Fibroblast of skin of right quadriceps (primary cell): ENCODE measurements around the gene ZNF653.
"Not testable (repeated sequence)": the region's sequence is repeated elsewhere in the genome, so short reads cannot be mapped to it uniquely, and the experiment has no call there.

ENCODE experiments used
- DNase-seq: peaks from one replicate; pipeline ENCODE4 v3.0.0-alpha.2; 2013

The ZNF653 gene

DNA sequence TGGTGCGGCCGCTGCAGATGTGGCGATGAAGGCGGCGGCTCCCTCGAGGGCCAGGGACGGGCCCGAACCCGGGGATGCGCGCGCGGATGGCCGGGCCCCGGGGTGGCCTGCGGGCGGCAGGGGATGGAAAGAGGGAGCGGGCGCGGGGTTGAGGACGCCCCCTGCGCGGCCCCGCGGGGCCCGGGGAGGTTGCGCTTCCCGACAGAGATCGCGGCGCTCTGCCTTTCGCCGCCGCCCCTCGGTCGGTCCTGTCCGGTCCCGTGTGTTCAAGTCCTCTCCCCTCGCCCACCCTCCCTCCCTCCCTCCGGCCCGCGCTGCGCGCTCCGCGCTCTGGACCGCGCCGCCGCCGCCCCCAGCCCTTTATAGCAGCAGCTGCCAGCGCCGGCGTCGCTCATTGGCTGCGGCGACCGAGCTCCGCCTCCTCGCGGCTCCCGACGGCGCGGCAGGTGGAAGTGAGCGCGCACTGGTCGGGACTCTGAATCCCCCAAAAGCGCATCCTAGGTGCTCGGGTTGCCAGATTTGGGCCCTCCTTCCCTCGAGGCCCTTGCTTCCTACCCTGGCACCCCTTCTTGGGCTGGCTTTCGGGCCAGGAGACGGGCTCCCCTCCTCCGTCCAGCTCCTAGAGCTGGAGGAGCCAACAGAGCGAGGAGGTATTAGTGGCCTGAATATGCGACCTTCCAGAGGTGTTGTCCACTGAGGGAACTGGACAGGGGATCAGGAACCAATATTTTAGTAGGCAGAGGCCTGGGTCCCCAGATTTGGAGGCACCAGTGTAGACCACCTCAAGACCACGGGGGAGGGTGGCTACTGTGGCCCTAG, 24.7 kb downstream of the ZNF653 start, which contains the start of gene ELAVL3:
Gene ELAVL3, minus strand, starts transcription at position 332 of the 819 bp plus-strand sequence. CDS start 438 bp downstream, outside the sequence.
- no peak for DNase-seq

DNA sequence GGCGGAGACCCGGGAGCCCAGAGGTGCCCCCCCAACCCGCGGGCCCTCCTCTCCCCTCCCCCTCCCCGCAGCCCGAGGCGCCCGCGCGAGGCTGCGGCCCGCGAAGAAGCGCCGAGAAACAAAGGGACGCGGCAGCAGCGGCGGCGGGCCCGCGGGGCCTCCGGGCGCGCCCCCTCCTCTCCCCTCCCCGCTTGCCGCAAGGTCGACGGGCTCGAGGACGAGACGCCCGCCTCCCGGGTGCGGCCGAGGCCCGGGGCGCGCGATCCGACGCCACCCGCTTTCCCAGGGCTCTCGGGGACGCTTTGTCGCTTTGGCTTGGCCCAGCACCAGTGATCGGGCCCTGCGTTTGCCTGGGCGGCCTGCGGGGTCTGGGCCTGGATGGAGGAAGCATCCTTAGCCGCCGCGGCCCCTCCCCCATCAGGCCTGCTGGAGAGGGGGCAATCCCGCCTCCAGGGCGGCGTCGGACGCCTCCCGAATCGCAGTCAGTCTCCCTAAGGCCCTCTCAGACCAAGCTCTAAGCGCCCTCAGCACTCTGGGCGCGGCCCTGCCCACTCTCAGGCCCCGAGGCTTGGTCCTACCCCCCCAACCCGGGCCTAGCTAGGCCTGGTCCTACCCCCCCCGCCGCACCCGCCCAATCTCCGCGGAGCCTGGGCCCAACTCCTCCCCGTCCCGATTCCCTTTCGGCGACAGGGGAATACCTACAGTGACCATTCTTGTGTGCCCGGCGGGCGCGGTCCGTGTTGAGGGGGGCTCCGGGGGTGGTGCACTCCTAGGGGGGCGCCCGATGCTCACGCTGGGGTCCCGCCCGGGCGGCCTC, 25.5 kb downstream of the ZNF653 start:
- no peak for DNase-seq

DNA sequence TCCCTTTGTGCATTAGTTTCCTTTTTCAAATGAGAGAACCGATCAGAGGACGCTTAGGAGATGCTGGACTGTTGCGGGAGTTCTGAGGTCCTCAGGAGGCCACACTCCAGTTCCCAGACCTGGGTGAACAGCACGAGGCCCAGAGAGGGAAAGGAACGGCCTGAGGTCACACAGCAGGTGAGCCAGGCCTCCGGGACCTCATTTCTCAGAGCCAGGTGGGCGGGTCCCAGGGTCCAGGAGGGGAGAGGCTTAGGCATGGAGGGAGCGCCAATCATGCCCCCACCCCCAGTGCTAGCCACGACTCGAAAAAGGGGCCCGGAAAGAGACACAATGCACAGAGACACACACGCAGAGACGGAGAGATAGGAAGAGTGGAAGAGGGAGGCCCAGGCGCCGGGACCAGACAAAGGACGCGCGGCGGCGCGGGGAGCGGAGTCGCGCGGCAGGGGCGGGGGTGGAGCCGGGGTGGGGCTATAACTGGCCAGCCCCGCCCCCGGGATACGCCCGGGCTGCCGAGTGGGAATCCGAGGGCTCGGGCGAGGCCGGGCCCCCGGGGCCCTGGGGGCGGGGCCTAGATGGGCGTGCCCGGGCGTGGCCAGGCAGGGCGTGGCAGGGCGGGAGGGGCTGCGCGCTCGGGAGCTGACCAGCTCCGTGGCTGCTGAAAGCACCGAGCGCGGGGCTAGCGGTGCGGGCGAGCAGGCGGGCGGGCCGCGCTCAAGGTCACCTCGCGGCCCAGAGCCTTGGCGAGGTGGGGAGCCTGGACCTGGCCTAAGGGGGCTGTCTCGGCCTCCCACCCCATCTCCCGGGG, 26.3 kb downstream of the ZNF653 start:
- DNase-seq, result no peak

DNA sequence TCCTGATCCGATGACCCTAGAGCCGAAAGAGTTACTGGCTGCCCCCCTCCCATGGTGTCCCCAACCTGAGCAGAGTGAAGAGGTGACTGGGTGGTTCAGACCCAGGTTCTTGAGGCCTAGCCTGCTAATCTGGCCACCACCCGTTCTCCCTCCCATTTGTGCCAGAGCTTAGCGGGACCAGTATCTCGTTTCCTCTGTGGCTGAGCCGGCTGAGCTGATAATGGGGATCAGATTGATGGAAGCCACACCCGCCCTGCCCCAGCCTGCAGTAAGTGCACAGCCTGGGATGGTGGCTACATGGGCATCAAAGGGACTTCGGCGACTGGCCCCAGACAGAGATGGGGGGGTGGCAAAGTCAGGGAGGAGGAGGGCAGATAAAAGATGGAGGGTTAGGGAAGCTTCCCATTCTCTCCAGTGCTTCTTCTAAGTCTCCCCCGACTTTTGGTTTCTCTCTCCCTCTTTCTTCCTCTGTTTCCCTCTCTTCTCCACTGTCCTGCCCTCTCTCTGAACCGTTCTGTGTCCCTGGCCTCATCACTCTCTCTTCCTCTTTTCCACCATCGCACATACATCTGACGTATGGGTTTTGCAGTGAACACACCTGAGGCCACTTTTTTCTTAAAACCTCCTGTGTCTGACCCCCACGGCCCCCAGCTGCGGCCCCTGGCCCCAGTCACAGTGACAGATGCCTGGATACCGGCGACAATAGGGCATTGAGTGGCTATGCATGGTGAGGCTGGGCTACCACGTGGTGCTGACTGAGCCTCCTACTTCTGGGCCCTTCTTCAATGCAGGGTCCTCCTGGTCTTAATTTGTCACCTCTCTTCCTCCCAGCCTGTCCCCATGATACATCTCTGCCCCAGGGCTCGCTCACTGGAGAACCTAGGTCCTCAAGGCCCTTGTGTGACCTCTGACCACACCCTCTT, 27.2 kb downstream of the ZNF653 start:
- DNase-seq, result no peak

DNA sequence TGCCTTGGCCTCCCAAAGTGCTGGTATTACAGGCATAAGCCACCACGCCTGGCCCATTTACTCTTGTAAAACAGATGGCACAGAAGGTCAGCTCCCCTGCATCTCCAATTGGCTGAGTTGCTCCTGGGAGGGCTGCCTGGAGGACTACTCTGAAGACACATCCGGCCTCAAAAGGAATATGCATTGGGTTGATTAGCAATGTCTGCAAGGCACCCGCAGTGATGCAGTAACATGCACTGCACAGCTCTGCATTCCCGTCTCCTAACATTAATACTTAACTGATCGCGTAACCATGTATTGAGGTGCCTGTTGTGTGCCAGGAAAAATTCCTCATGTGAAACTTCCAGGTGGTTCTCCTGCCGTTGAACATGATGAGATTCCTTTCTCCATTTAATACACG, 29.8 kb downstream of the ZNF653 start:
- DNase-seq, result no peak

DNA sequence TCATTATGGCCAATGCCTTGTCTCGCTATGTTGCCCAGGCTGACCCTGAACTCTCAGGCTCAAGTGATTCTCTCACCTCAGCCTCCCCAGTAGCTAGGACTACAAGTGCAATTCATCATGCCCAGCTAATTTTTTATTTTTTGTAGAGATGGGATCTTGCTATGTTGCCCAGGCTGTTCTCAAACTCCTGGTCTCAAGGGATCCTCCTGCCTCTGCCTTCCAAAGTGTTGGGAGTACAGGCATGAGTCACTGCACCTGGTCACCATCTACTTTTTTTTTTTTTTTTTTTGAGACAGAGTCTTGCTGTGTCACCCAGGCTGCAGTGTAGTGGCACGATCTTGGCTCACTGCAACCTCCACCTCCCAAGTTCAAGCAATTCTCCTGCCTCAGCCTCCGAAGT, 30.3 kb downstream of the ZNF653 start:
- DNase-seq, result not testable (repeated sequence)

DNA sequence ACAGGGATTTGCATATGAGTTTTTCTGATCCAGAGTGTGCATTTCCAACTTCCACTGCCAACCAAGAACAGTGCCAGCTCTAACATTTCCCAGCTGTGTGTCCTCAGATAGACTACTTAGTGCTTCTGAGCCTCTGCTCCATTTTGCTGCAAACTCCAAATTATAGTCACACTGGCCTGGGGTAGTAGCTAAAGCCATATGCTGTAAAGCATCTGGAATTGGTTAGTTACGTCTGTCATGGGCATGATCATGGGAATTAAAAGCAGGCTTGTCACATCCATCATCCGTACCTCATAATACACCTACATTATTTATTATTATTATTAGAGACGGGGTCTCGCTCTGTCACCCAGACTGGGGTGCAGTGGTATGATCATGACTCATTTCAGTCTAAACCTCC, 31.9 kb downstream of the ZNF653 start:
- no peak for DNase-seq

DNA sequence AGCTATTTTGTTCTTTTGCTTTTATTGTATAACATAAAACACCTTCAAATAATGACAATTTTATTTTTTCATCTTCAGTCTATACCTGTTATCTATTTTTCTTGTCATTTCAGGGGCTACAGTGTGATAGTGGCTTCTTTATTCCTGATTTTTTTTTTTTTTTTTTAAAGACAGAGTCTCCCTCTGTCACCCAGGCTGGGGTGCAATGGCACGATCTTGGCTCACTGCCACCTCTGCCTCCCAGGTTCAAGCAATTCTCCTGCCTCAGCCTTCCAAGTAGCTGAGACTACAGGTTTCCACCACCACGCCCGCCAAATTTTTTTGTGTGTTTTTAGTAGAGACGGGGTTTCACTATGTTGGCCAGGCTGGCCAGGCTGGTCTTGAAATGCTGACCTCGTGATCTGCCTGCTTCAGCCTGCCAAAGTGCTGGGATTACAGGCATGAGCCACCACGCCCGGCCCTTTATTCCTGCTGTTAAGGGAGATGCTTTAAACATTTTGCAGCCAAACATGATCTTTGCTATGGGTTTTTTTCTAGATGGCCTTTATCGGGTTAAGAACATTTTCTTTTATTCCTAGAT, 37.3 kb downstream of the ZNF653 start:
- not testable (repeated sequence) for DNase-seq

DNA sequence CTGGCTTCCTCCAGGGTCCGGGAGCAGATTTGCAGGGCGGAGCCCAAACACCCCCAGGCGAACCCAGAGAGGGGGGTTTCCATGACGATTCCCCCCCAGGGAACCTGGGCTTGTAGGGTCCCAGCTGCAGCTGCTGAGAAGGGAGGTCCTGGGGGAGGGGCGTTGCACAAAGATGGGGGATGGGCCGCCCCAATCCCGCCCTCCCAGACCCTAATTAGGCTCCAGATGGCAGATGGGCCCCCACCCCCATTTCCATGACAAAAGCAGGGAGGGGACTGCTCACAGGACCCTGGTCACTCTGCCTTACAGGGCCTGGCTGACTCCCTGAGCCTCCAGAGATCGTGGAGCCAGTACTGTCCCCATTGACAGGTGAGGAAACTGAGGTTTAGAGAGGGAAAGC, 40.0 kb downstream of the ZNF653 start:
- no peak for DNase-seq

DNA sequence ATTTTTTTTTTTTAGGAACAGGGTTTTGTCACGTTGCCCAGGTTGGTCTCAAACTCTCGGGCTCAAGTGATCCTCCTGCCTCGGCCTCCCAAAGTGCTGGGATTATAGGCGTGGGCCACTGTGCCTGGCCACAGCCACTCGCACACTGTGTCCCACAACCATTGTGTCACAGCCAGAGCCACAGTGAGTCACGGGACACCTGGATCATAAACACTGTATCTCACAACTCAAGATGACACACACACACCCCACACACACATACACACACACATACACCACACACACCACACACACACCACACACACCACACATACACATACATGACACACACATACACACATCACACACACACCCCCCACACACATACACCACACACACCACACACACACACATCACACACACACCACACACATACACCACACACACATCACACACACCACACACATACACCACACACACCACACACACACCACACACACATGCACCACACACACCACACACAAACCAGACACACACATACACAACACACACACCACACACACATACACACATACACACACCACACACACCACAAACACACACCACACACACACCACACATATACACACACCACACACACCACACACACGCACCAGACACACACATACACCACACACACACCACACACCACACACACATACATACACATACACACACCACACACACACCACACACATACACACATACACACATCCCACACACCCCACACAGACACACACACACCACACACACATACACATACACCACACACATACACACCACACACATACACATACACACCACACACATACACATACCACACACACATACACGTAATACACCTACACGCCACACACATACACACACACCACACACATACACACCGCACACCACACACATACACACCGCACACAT, 41.0 kb downstream of the ZNF653 start:
- DNase-seq, result no peak

DNA sequence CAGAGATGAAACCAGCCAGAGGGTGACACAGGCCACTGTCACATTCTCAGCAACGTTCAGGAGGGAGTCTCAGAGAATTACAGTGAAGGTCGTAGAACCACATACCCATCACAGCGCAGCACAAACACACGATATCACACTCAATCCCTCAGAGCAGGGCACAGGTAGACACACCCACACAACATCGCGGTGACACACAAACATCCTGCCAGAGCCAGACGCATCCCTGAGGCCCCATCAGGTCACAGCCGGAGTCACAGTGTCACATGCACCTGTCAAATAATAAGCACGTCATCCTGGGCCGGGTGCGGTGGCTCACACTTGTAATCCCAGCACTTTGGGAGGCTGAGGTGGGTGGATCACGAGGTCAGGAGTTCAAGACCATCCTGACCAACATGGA, 42.2 kb downstream of the ZNF653 start:
- DNase-seq, result no peak

DNA sequence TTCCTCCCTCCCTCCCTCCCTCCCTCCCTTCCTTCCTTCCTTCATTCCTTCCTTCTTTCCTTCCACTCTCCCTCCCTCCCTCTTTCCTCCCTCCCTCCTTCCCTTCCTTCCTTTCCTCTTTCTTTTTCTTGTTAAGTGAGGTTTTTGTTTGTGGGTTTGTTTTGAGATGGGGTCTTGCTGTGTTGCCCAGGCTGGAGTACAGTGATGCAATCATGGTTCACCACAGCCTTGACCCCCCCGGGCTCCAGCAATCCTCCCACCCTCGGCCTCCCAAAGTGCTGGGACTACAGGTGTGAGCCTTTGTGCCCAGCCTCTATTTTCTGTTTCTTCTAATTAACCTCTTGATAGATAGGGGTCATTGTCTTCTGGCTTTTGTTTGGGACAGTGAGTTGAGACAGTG, 44.2 kb downstream of the ZNF653 start:
- DNase-seq, result no peak

DNA sequence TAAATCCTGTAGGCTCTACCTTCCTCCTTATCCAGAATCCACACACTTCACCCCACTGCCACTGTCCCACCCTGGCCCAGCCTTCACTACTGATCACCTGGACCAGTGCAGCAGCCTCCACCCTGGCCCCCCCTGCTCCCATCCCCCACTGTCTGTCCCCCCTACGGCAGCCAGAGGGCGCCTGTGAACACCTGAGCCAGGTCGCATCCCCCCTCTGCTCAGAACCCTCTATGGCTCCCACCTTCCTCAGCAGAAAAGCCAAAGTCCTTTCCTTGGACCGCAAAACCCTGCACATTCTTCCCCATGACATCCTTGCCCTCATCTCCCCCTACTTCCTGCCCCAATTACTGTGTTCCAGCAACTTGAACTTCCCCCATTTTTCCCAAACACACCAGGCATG, 45.4 kb downstream of the ZNF653 start:
- DNase-seq, result no peak

DNA sequence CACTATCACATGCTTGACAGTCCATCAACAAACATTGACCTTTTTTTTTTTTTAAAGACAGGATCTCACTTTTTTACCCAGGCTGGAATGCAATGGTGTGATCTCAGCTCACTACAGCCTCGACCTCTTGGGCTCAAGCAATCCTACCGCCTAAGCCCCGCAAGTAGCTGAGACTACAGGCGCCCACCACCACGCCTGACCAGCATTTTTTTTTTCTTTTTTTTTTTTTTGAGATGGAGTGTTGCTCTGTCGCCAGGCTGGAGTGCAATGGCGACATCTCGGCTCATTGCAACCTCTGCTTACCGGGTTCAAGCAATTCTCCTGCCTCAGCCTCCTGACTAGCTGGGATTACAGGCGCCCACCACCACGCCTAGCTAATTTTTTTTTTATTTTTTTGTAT, 46.7 kb downstream of the ZNF653 start:
- not testable (repeated sequence) for DNase-seq

DNA sequence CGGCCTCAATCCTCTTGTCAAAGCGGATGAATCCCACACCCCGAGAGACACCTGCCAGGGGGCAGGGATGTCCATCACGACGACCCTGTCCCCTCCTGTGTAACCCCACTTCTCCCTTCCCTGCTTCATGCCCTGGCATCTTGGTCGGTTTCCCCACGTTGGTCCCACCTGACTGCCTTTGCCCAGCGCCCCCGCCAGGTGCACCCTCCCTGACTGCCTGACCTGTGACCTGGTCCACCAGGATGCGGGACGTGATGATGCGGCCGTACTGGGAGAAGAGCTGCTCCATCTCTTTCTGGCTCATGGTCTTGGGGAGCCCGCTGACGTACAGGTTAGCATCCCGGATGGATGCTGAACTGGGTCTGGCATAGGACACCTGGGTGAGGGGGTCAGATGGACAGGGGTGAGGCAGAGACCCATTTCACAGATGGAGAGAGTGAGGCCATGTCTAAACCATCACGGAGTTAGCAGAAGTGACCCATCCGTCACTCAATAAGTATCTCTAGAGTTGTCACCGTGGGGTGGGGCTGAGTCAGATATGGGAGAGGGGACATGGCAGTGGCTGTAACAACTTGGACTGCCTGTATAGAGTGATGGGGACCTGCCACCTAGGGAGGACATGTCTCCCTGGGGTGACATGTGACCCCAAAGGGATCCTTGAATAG, 47.3 kb downstream of the ZNF653 start:
- no peak for DNase-seq

DNA sequence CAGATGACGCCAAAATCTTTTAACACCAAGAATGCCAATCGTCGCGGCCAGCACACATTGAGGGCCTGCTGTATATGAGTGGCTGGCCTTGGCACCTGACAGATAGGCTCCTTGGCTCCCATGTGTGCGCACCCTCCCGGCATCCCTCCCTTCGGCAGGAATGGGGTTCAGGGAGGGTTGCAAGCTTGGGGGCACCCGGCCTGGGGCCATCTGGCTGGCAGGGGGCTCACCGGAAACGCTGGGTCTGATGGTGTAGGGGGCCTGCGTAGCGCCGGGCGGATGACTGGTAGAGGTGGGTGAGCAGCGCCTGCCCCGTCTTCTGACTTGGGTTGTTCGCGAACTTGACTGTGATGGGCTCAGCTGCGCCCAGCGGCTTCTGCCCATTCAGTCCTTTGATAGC, 47.8 kb downstream of the ZNF653 start:
- DNase-seq, result no peak

DNA sequence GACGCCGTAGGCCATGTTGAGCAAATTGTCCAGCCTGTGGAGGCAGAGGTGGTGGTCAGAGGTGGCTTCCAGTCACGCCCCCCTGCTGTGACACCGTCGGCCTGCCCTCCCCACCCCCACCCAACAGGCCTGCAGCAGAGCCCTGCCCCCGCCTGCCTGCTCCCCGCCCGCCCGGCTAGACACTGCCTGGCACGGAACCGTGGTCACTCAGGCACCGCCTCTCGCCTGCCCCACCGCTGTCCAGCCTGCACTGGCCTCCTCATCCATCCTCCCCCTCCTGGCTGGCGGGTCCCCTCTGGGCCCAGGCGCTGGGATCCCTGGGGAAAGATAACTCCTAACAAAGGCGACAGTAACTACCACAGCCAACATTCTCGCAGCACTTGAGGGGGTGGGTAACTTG, 48.5 kb downstream of the ZNF653 start:
- no peak for DNase-seq

DNA sequence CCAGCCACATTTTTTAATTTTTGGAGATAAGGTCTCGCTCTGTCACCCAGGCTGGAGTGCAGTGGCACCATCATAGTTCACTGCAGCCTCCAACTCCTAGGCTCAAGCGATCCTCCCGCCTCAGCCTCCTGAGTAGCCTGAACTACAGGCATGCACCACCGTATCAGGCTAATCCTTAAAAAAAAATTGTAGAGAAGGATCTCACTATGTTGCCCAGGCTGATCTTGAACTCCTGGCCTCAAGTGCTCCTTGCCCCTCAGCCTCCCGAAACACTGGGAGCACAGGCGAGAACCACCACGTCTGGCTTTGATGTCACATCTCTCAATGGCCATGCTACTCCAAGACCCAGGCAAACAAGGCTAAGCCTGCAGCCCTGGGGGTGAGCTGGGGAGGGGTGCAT, 49.0 kb downstream of the ZNF653 start:
- DNase-seq, result no peak

DNA sequence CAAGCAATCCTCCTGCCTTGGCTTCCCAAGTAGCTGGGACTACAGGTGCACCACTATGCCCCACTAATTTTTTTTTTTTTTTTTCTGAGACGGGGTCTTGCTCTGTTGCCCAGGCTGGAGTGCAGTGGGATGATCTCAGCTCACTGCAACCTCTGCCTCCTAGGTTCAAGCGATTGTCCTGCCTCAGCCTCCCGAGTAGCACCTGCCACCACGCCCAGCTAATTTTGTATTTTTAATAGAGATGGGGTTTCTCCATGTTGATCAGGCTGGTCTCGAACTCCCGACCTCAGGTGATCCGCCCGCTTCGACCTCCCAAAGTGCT, 50.4 kb downstream of the ZNF653 start:
- not testable (repeated sequence) for DNase-seq
